GM19099 (cell line): ENCODE data around the gene ATRNL1.

ENCODE experiments used
- POLR2A ChIP-seq: IDR thresholded peaks from 3 replicates; pipeline ENCODE4 v1.6.1; 2011; ENCODE audit warnings: low read depth; ENCODE audit not compliant: insufficient read length; ENCODE audit errors: extremely low read depth

ATRNL1 gene

DNA sequence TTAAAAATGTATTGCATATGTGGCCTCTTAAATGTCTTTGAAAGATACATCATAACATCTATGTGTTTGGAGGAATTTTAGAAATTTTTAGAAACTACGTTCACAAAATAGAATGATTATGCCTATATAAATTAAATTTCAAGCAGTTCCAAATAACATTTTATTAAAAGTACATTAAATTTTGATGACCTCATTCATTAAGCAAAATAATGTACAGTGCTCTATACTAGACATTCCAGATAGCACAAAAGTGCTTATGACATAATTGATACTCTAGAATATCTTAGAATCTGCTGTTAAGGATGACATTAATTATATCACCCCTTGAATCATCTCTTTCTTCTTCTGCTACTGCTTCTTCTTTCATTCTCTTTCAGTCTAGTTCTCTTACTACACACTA lies 650.9 kb downstream of the ATRNL1 start:
- TF ChIP-seq POLR2A: no peak

DNA sequence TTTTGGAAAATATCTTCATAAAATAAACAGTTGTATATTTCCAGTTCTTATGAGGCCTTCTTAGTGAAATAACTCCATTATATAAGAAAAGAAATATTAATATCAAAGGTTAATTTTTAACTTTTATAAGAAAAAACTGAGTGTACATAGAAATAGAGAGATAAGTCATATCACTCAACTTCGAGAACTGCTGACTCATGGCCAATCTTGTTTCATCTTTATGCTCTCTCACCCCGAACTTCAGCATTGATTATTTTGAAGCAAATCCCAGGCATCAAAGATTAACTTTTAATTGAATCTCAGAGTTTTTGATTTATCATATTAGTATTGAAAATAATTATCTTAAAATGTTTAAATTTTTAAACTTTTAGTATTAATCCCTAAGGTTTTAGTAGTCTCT lies 652.8 kb downstream of the ATRNL1 start:
- no peak for TF ChIP-seq POLR2A

GRCh38 chr10:115747811-115748210 lies 654.6 kb downstream of the ATRNL1 start:
- TF ChIP-seq POLR2A: no peak

GRCh38 chr10:115760131-115760530 lies 667.0 kb downstream of the ATRNL1 start:
- TF ChIP-seq POLR2A: no peak

DNA sequence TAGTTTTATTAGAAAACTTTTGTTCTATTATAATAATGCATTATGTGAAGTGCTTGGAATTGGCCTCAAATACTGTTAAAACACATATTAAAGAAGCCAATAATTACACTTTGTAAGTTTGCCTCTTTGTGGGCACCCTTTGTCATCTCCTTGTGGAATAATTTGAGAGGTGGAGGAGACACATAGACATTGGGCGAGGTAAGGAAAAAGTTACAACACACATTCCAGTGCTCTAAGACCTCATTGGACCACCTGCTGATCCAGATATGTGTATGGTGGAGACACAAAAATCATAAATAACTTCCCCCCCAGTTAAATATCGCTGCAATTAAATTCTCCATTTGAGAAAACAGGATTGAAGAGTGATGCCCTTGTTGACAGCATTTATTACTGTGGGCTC lies 668.0 kb downstream of the ATRNL1 start:
- no peak for TF ChIP-seq POLR2A

GRCh38 chr10:115762029-115762428 lies 668.9 kb downstream of the ATRNL1 start:
- no peak for TF ChIP-seq POLR2A

DNA sequence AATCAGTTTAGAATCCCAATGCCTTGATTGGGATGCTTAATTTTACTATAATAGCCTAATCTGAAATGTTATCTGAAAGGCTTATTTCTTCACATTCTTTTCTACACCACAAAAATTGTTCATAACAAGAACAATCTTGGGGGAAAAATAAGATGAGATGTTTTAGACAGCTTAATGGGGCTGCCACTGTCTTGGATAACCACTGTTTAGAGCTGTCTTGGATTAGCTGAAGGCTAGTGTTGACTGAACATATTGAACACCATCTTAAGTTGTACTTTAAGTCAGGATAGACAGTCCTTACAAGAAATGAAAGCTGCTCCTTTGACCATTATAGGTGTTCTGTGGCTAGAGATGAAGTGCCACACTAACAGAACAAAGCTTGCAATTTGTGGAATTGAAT lies 678.6 kb downstream of the ATRNL1 start:
- no peak for TF ChIP-seq POLR2A

DNA sequence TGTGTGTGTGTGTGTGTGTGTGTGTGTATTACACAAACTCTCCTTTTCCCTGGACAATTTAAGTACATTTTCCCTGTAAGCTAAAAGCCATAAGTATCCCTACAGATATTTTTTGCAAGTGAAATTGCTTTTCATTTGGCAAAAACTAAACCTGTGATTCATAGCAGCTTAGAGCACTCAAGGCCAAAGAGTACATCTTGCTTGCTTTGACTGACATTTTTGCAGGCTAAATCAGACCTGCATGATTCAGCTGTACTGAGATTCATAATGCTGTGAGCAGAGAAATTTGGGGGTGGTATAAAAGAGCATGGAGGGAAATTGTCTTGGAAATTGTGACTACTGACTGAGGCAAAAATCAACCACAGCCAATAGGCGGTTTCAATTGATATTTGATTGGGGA lies 679.4 kb downstream of the ATRNL1 start:
- TF ChIP-seq POLR2A: no peak

- no peak for TF ChIP-seq POLR2A
Observed at GRCh38 chr10:115773832-115774231, 680.7 kb downstream of the ATRNL1 start.

DNA sequence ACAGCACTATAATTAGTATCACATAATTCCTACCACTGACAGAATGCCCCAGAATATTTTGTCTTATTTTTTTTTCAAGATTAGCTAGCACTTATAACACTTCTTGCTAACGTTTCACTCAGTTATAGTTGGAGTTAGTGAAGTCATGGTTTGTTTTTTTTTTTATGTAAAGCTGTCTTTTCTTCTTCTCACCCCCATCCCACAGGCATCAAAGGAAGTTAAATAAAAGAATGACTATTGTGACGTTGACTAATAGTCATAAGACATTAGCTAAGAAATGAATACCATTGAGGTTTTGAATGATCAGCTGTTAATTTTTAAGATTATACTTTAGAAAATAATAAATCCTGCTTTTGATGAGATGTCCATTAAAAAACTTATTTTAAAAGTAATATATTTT lies 681.6 kb downstream of the ATRNL1 start:
- no peak for TF ChIP-seq POLR2A

- TF ChIP-seq POLR2A: no peak
Observed at GRCh38 chr10:115777646-115778045, 684.5 kb downstream of the ATRNL1 start.

- no peak for TF ChIP-seq POLR2A
Observed at GRCh38 chr10:115790220-115790619, 697.1 kb downstream of the ATRNL1 start.

GRCh38 chr10:115795964-115796363 lies 702.8 kb downstream of the ATRNL1 start:
- TF ChIP-seq POLR2A: no peak

- no peak for TF ChIP-seq POLR2A
Observed at GRCh38 chr10:115801457-115801856, 708.3 kb downstream of the ATRNL1 start.

- TF ChIP-seq POLR2A: no peak
Observed at GRCh38 chr10:115801992-115802391, 708.8 kb downstream of the ATRNL1 start.

GRCh38 chr10:115802911-115803310 lies 709.7 kb downstream of the ATRNL1 start:
- TF ChIP-seq POLR2A: no peak

- no peak for TF ChIP-seq POLR2A
Observed at GRCh38 chr10:115814542-115814941, 721.4 kb downstream of the ATRNL1 start.

DNA sequence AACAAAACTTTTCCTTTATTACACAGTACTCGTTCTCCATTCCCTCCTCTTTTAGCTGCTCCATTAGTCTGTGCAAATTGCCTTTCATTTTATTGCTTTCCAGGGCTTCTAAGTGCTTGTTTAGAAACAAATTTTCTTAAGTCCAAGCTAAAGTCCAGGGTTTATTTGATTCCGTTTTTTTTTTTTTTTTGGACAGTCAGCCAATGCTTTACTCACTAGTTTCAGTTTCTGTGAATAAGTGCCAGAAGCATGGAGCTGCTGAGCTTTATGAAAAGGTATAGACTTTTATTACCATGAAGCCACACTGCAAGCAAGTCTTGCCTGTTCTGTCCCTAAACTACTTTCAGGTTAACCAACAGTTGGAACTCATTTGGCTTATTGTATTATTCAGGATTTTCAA lies 724.8 kb downstream of the ATRNL1 start:
- no peak for TF ChIP-seq POLR2A
